CD4-positive, alpha-beta T cell treated with Interleukin-2 at 100 ng/mL for 4 hours (primary cell): ENCODE data around the gene KCNQ2.

ENCODE experiments used
- DNase-seq: peaks from one replicate; pipeline ENCODE4 v3.0.0-alpha.2; 2020; ENCODE audit warnings: low spot score

KCNQ2 gene

DNA sequence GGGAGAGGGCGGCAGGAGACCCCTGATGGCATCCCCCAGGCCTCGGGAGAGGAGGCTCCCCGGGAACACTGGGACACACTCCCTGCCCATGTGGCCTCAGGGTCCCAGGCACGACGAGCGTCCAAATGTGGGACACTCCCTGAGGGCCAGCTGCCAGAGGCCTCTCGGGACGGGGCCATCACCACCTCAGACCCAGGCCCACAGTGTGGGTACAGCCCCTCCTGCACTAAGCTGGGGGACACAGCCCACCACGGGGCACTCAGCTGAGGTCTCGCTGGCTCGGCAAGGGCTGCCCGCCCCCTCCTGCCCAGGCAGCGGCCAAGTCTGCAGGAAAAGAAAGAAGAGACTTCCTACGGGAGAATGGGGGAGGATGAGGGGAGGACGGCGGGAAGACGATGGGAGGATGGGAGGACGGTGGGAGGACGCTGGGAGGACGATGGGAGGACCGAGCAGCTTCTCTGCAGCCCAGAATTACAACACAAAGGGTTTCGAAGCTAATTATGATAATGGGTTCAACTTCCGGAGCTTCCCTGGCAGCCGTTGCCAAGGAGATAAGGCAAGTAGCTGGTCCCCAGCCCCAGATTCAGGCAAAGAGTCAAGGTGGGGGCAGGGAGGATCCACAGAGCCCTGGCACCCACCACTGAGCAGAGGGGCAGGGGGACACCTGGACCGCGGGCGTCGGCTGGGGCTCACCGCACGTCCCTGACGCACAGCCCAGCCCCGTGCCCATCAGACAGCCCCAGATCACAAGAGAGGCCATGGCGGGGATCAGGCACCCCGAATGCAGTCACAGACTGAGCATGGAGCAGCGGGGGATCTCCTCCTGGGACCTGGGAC, 17.5 kb downstream of the KCNQ2 start:
- no peak for DNase-seq

DNA sequence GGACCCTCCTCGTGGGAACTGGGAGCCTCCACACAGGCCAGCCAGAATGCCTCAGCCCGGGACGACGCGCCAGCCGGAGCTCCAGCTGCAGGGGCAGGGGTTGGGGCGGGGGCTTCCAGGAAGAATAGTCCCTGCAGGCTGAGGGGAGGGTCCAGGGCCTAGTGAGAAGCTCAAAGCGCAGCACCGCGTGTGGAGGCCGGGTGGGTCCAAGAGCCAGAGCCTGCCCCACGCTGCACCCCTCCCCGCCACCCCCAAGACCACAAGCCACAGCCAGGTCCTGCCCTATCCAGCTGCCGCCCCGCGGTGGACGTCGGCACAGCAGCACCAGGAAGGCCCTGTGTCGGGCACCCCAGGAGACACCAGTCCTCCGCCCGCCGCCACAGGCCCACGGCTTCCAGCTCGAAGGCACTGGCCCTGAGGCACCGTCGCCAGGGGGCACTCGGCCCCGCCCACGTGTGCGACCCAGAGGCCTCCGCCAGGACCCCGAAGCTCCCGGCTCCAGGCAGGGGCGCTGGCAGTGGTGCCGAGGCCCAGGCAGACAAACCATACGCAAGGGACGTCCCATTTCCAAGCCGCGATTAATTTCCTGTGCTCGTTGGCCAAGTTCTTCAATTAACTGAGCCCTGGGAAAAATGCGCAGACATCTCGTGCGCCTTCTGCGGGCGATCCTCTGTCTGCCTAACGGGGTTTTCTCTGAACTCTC, 19.5 kb downstream of the KCNQ2 start:
- no peak for DNase-seq

DNA sequence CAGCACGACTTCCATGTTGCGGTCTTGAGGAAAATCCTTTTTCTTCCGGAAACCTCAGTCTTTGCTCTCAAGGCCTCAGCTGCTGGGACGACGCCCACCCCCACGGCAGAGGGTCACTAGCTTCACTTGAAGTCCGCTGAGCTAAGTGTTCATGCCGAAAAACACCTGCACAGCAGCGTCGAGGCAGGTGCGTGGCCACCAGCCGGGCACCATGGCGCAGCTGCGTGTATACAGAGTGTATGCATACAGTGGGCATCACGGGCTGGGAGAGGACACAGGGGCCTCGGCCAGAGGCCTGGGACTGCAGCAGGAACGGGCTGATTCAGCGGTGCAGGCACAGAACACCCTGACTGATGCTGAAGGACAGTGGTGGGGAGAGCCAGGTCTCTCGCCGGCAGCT, 20.1 kb downstream of the KCNQ2 start:
- DNase-seq: no peak

DNA sequence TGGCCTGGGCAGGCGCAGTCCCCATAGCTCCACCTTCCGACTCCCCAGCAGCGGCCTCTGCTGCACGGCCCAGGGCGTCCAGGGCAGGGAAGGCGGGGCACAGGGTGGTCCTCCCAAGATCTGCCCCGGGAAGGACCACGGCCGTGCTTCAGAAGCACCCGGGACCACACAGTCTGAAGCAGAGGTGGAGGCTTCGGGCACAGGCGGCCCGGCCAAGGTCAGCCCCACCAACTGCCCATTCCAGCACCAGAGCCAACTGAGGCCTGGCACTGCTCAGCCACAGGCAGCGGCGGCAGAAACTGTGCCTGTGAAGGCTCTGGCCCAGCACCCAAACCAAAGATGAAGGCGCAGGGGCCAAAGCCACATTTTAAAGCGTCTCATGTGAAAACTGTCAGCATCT, 20.6 kb downstream of the KCNQ2 start:
- no peak for DNase-seq

DNA sequence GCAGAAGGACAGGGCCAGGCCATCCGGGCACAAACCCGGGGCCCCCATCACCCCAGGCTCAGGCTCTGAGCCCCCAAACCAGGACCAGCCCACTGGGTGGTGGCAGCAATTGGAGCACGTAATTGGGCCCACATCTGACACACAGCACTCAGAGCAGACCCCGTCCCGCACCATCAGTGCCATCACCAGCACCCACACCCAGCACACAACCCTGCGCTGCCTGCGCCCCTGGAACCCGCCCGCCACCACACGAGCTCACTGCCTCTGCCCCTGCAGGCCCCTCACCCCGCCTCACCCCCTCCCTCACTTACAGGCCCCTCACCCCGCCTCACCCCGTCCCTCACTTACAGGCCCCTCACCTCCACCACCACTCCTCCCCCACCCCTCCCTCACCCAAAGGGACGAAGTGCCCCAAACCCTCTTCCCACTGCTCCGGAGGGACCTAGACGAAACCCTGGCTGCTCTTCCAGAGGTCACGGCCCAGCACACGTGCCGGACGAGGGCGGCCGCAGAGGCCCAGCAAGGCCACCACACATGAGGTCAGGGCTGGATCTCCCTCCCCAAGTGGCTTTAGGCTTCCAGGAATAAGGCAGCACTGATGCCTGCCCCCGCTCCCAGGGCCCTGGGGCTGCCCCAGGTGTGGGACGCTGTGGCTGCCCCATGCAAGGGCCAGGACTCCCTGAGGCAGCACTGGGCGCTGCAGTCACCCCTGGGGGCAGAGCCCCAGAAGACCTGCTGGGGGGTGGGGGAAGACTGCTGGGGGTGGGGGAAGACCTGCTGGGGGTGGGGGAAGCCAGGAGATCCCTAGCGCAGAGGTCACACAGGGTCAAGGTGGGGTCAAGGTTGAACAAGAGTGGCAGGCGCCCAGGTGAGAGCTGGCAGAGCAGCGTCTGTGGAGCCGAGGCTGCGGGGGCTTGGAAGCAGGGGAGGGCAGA, 22.4 kb downstream of the KCNQ2 start:
- DNase-seq: no peak

DNA sequence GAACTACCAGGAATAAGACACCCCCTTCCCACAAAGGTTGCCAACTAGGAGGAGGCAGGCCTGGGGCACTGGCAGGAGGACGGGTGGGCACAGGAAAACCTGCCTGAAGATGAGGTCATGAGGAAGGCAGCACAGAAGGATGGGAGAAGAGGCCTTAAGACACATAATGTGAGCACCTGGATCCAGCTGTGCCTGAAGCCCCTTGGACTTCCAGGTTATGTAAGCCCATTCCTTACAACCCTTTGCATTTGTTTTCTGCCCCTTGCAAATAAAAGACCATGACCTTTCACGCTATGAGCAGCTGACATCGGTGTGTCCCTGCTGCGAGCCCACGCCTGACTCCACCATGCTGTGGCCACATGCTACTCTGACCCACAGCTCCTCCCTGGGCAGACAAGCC, 23.4 kb downstream of the KCNQ2 start:
- DNase-seq: no peak

DNA sequence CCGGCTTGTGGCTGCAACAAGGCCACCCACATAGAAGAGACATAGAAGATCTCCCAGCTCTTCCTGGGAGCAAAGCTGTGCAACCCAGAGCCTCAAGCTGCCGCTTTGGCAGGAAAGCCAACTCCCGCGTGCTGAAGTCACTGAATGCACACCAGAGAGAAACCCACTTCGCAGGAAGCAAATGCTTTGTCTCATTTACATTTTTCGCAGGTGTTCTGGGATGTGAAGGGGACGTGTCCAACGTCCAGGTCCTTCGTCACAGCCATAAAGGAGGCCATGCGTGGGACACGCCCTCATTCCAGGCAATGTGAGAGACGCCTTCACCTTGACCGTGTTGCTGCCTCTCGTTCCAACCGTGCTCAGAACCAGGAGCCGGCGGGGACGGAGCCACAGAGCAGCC, 24.4 kb downstream of the KCNQ2 start:
- no peak for DNase-seq

DNA sequence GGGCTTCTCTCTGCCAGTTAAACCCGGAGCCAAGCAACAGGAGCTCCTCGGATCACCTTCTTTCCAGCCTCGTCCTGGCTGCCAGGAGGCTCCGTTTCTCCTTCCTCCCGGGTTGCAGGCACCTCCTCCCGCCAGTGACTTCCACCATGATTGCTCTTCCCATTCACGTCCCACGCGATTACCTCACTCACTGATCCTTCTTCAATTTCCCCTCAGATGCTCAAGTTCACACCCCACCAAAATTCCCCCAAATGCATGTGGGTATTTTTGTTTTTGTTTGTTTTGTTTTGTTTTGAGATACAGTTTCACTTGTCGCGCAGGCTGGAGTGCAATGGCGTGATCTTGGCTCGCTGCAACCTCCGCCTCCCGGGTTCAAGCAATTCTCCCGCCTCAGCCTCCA, 25.1 kb downstream of the KCNQ2 start:
- DNase-seq: no peak

DNA sequence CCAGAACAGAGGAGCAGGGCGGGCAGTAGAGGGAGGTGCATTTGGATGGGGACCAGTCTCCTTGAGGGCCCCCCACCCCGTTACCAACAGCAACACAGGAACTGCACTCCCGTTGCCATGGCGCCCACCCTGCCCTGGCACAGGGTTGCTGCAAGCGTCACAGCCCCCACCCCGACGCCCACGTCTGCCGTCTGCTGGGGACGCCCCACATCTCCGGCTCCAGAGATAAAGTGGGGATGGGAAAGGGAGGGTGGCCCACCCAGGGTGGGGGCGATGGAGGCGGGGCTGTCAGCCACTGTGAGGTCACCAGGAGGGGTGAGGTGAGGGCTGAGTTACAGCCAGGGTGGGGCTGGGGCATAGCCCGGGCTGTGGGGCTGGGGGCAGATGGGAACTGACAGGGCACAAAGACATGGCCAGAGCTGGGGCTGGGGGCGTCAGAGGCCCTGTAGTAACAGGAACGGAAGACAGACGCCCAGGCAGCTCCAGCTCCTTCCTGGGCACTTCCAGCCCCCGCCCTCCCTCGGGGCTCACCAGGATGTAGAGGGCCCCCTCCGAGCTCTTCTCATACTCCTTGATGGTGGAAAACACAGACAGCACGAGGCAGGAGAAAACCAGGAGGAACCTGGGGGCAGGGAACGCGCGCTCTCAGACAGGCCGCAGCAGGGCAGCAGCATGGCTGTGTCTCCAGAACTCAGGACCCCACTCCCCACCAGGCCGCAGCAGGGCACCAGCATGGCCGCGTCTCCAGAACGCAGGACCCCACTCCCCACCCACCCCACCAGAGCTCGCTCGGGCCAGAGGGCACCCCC, 26.0 kb downstream of the KCNQ2 start:
- no peak for DNase-seq

DNA sequence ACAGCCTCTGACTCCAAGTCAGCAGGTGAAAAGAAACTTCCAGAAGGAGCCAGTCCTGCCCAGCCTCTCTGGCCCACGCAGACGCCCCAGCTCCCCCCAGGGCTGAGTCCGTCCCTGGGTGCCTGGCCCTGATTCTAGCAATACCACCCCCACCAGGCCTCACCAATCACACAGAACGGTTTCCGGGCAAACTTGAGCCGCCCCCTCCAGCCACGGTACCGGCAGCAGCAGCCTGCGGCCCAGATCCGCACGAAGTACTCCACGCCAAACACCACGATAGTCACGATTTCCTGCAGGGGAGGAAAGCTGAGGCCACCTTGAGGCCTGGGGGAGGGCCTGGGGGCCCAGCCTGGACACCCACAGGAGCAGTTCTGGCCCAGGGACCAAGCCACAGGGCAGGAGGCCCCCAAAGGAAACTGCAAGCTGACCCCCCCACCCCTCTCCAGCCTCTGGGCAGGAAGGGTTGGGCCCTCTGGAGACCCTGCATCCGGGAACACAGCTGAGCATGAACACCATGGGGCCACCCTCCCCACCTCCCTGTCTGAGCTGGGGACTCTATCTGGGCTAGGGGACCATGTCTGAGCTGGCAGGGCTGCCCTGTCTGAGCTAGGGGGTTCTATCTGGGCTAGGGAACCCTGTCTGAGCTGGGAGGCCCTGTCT, 27.2 kb downstream of the KCNQ2 start:
- no peak for DNase-seq

DNA sequence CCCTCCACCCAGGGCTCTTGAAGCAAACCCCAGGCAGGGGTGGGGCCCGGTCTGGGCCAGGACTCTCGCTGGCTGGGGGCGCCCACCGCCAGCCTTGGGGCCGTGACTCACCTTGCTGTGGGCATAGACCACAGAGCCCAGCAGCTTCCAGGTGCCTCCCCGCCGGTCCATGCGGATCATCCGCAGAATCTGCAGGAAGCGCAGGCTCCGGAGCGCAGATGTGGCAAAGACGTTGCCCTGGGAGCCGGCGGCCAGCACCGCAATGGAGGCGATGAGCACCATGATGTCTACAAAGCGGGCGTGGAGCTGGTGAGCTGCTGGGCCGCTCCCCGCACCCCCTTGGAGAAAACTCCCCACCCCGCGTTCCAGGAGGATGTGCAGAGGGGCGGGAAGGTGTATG, 27.9 kb downstream of the KCNQ2 start:
- DNase-seq: no peak

DNA sequence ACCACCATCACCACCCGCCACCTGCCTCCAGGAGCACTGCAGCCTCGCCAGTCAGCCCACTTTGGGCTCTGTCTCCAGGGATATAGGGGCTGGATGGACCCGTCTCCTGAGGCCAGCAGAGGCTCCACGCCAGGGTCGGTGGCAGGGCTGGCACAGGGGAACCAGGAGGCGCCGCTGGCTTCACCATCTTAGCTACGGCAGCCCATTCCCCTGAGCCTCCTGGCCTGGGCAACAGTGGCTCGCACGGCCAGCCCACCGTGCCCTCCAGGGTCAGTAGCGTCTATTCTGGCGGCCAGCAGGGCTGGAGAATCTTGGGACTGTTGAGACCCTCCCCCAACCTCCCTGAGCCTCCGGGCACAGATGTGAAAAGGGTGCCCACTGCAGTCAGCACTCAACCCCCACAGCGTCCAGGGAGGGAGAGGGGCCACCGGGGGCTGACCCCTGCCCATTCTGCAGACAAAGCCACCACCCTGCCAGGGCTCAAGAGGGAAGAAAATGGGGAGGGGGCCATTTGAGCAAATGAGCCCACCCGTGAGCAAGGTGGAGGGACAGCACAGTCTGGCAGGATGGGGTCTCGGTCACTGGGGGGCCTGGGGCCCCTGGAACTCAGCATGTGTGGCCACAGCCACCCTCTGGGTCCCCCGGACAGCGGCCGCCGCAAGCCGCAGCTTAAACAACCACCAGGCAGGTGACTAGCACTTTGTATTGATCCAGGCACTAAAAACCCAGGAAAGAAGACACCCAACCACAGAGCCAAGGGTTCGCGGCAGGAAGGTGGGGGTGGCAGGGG, 28.7 kb downstream of the KCNQ2 start:
- DNase-seq: no peak

DNA sequence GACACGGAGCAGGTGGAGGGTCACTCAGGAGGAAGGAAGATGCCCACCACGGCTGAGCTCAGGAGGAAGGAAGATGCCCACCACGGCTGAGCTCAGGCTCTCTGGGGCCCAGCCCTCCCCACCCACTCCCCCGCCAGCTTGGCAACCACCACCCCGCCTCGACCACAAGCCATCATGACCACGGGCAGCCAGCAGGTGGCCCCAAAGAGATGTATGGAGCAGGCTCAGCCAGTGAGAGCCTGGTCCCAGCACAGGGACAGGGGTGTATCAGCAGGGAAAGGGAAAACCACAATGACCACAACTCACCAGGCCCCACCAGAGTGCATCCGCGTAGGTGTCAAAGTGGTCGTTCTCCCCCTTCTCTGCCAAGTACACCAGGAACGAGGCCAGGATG, 30.4 kb downstream of the KCNQ2 start:
- DNase-seq: peak; percentile 59

DNA sequence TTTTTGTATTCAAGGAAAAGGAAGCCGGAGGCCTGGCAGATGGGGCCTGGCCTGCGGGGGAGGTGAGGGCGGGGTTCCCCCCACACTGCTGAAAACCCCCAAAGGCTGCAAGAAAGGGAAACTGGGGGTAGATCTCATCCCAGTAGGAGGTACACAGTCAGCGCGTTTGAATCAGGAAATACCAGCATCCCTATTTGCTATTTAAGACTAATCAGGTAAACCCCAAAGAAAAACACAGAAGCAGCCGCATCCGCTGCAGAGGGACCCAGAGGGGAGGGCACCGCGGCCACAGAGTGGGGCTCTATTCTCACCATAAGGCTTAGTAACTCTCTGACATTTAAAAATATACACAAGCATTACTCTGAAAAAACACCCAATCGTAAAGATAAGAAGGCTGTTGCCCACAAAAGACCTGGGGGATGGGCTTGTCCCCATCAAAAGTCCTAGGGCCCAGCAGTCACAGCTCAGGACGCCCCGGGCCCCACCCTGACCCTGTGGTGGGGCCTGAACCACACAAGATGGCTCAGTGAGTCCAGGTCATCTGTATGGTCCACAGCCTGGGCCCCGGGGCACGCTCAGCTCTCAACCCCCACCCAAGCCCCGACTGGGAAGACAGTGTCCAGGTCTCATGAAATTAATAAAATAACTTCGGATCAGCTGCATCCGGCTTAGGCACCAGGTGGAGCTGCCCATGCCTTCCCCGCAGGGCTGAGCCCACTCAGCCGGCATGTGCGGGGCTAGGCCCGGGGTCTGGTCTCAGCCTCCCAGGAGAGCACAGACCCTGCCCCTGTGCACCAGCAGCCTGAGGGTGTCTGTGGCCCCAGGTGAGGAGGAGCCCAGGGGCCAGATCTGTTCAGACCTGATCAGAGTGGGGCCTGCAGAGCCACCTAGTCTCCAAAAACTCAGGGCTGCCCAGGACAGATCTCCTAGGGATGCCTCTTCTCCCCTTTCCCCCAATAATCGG, 31.0 kb downstream of the KCNQ2 start:
- peak; percentile 22 for DNase-seq

DNA sequence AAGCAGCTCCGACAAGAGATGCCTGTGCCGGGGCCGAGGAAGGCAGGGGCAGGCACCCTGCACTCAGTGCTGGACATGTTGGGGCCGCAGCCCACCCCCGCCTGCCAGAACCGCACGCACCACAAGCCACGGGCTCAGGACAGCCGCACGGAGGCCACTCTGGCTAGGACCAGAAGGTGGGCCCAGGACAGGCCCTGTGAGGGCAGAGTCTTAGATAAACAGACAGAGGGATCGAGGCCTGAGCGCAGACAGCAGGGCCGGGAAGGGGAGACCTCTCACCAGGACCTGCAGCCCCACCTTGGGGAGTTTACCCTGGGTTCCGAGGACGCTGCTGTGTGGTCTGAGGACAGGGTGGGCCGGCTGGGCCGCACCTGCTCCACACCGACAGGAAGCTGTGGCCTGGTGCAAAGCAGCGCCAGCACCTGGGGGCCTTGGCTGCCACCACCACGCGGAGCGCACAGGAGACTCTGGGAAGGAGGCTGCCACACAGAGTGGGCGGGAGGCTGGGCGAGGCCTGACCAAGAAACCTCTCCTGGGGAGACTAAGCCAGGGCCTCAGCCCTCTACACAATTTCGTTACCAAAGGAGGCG, 32.0 kb downstream of the KCNQ2 start:
- DNase-seq: no peak

DNA sequence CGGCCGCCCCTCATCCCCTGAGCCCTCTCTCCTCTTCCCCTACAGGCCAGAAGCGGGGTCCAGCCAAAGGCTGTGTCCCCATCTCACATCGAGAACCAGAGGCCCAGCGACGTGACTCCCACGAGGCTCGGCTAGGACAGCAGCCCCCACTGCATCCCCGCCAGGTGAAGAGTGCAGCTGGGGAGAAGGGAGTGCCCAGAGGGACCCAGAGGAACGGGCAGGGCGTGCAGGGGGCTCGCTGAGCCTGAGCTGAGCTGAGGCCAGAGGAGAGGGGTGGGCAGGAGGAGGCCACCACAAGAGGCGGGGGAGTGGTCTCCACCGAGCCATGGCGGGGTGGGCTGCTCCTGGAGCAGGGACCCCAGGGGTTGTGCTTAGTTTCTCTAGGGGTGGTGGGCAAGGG, 32.6 kb downstream of the KCNQ2 start:
- DNase-seq: no peak

DNA sequence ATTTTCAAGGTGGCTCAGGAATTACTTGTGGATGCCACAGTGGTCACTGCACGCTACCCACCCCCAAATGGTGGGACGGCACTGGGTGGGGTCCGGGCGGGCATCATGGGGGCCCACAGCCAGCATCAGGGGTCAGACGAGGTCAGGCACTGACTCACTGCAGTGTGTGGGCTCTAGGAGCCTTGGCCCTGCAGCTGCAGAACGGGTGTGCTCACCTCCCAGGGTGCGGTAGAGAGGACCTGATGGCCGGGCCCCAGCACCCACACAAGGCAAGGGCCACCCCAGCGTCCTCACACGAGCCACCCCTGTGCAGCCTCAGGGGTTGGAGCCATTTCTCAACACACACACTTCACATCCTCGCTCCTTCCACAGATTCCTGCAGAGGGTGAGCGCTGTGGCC, 34.3 kb downstream of the KCNQ2 start:
- DNase-seq: no peak

DNA sequence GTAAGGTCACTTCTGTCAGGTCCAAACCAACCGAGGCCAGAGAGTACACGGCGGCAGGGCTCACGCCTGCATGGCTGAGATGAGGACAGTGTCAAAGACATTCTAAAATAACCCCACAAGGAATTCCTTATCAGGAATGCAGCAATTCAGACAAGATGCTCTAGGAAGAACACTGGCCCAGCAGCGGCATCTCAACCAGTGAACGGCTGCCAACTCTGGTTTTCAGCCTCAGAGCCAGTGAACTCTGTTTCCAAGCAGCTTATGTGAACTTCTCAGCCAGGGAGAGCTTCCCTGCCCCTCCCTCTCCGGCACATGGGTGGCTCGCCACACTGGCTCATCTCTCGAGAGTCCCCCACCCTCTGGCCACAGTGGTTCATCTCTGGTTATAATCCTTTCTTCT, 36.9 kb downstream of the KCNQ2 start:
- DNase-seq: no peak
